RWPE2 (cell line): Measurements from ENCODE around the gene TRUB2.
A peak's percentile ranks its signal among the peaks of the same experiment; 100 is the strongest.

Experiments
- ATAC-seq: fragments of 200-7000 bp; cut with Tn5 transposase; 3 replicates; pipeline ENCODE4 v1.9.1; 2021; ENCODE audit warnings: low read depth
- DNase-seq: peaks from one replicate; pipeline ENCODE4 v3.0.0-alpha.2; 2020; ENCODE audit warnings: low spot score
- H3K27ac ChIP-seq: fragments of 450-650 bp; 2 replicates; pipeline ENCODE4 v1.5.1; 2017; ENCODE audit warnings: mild to moderate bottlenecking; ENCODE audit not compliant: poor library complexity, severe bottlenecking
- H3K27me3 ChIP-seq: fragments of 250-450 bp; sonication (Bioruptor Pico); 2 replicates; pipeline ENCODE4 v1.5.1; 2021; ENCODE audit warnings: mild to moderate bottlenecking, moderate library complexity; ENCODE audit not compliant: insufficient read depth, poor library complexity, severe bottlenecking
- H3K36me3 ChIP-seq: fragments of 250-450 bp; sonication (Bioruptor Pico); 2 replicates; pipeline ENCODE4 v1.5.1; 2020; ENCODE audit warnings: low read depth, mild to moderate bottlenecking, moderate library complexity
- H3K4me1 ChIP-seq: fragments of 250-450 bp; sonication (Bioruptor Pico); 2 replicates; pipeline ENCODE4 v1.5.1; 2021; ENCODE audit warnings: mild to moderate bottlenecking, moderate library complexity; ENCODE audit not compliant: insufficient read depth, poor library complexity, severe bottlenecking
- H3K4me3 ChIP-seq: fragments of 250-450 bp; sonication (Bioruptor Pico); 2 replicates; pipeline ENCODE4 v1.5.1; 2021; ENCODE audit warnings: mild to moderate bottlenecking, moderate library complexity; ENCODE audit not compliant: severe bottlenecking
- H3K9me3 ChIP-seq: fragments of 250-450 bp; sonication (Bioruptor Pico); 2 replicates; pipeline ENCODE4 v1.5.1; 2021; ENCODE audit warnings: mild to moderate bottlenecking, moderate library complexity; ENCODE audit not compliant: severe bottlenecking
- TF ChIP-seq, protein P1 (sequence below): fragments of 450-650 bp; IDR thresholded peaks from one replicate; pipeline ENCODE4 v1.5.1; 2017; ENCODE audit warnings: mild to moderate bottlenecking, moderate library complexity; ENCODE audit not compliant: poor library complexity, severe bottlenecking

Gene TRUB2

GRCh38 chr9:128369024-128369706 is 46.9 kb upstream of the TRUB2 start:
- no peak for ATAC-seq
- Histone ChIP-seq H3K27ac (no peak overlapping the region), H3K36me3 (peaks cover 8% of the 10 kb centered on the region; the same call in 1 of the 2 replicates), H3K27me3 (no peaks in the 10 kb centered on the region), H3K9me3 (no peaks in the 10 kb centered on the region), H3K4me3 (no peak overlapping the region), H3K4me1 (peaks cover 3% of the 10 kb centered on the region)
- DNase-seq: no peak
- TF ChIP-seq, protein P1, sequence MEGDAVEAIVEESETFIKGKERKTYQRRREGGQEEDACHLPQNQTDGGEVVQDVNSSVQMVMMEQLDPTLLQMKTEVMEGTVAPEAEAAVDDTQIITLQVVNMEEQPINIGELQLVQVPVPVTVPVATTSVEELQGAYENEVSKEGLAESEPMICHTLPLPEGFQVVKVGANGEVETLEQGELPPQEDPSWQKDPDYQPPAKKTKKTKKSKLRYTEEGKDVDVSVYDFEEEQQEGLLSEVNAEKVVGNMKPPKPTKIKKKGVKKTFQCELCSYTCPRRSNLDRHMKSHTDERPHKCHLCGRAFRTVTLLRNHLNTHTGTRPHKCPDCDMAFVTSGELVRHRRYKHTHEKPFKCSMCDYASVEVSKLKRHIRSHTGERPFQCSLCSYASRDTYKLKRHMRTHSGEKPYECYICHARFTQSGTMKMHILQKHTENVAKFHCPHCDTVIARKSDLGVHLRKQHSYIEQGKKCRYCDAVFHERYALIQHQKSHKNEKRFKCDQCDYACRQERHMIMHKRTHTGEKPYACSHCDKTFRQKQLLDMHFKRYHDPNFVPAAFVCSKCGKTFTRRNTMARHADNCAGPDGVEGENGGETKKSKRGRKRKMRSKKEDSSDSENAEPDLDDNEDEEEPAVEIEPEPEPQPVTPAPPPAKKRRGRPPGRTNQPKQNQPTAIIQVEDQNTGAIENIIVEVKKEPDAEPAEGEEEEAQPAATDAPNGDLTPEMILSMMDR: no peak

- ATAC-seq: no peak
- Histone ChIP-seq H3K4me1 (no peaks in the 10 kb centered on the region), H3K36me3 (no peaks in the 10 kb centered on the region), H3K27ac (no peak overlapping the region), H3K27me3 (no peaks in the 10 kb centered on the region), H3K9me3 (no peaks in the 10 kb centered on the region), H3K4me3 (no peak overlapping the region)
- TF ChIP-seq, protein P1: no peak
- no peak for DNase-seq
Observed at GRCh38 chr9:128365525-128365924, 43.3 kb upstream of the TRUB2 start.

DNA sequence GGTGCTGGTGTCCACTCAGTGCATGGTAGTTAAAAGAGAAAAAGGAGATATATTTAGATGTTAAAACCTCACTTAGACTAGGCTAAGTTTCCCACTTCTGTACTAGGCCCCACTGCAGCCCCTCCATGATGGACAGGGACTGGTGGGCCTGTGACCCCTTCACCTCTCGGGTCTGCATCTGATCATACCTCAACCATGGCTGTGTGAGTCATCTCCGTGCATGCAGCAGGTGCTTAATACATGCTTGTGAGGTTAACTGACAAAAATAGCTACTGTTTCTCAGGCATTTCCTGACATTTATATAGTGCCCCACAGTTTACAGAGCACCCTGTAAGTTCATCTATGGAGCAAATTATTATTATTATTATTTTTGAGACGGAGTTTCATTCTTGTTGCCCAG is 40.5 kb upstream of the TRUB2 start:
- no peaks in the 10 kb centered on the region for H3K9me3 ChIP-seq
- DNase-seq (no peak), ATAC-seq (no peak)
- H3K27me3 ChIP-seq: no peaks in the 10 kb centered on the region
- H3K27ac ChIP-seq: no peak overlapping the region
- H3K4me3 ChIP-seq: no peak overlapping the region
- H3K36me3 ChIP-seq: no peaks in the 10 kb centered on the region
- H3K4me1 ChIP-seq: no peaks in the 10 kb centered on the region
- TF ChIP-seq, protein P1: no peak

GRCh38 chr9:128361986-128362646 is 39.9 kb upstream of the TRUB2 start:
- TF ChIP-seq, protein P1: peak; percentile 93
- peak; percentile 84 for ATAC-seq
- Histone ChIP-seq H3K9me3 (no peaks in the 10 kb centered on the region), H3K36me3 (no peaks in the 10 kb centered on the region), H3K27me3 (no peaks in the 10 kb centered on the region), H3K27ac (no peak overlapping the region), H3K4me1 (no peaks in the 10 kb centered on the region), H3K4me3 (peak overlapping the region; percentile 7)
- DNase-seq: no peak
